Transverse colon (tissue), 4 donors: Measurements from ENCODE around the gene NUP93. TPM values are rescaled to one million over a fixed set of nuclear protein-coding genes. Genes with fewer than 3 reads are reported as not detected.
"Not testable (repeated sequence)": the region's sequence is repeated elsewhere in the genome, so short reads cannot be mapped to it uniquely, and the experiment has no call there.

Experiments
- DNase-seq: peaks from one replicate; pipeline ENCODE4 v3.0.0-alpha.2; 2019
- H3K27ac ChIP-seq, 4 donors: fragments of 200-600 bp; sonication (generic); 2 replicates each; pipeline ENCODE4 v1.5.1; 2016 to 2018; ENCODE audit warnings: inconsistent platforms in 4 of 4
- H3K27me3 ChIP-seq: fragments of 200-600 bp; sonication (generic); 2 replicates; pipeline ENCODE4 v1.5.1; 2017; ENCODE audit warnings: inconsistent platforms
- H3K36me3 ChIP-seq, 4 donors: fragments of 200-600 bp; sonication (generic); 2 replicates each; pipeline ENCODE4 v1.5.1; 2017 to 2019; ENCODE audit warnings: inconsistent platforms in 4 of 4
- H3K4me1 ChIP-seq, 4 donors: fragments of 200-600 bp; sonication (generic); 2 replicates each; pipeline ENCODE4 v1.5.1; 2017 to 2020; ENCODE audit warnings: inconsistent platforms in 4 of 4
- H3K4me3 ChIP-seq, 4 donors: fragments of 200-600 bp; sonication (generic); 1 replicate in 1 of 4; 2 replicates in 3 of 4; pipeline versions ENCODE4 v1.5.1 to v1.6.1; 2017 to 2019; ENCODE audit warnings: inconsistent platforms in 4 of 4
- H3K9me3 ChIP-seq, 2 donors: fragments of 200-600 bp; sonication (generic); 2 replicates each; pipeline ENCODE4 v1.5.1; 2017 to 2019; ENCODE audit warnings: inconsistent platforms in 2 of 2
- CTCF ChIP-seq, 5 experiments: fragments of 200-600 bp in 3 of 5; fragments of 450-650 bp in 2 of 5; sonication (generic) in 3 of 5; IDR thresholded peaks; 1 replicate in 2 of 5; 2 replicates in 3 of 5; pipeline ENCODE4 v1.5.1; 2016 to 2017; ENCODE audit warnings: antibody characterized with exemption in 5 of 5, inconsistent platforms in 3 of 5, mild to moderate bottlenecking in 2 of 5, moderate library complexity in 1 of 5
- EP300 ChIP-seq: sonication (generic); formaldehyde crosslinking; IDR thresholded peaks from one replicate; pipeline ENCODE4 v1.6.1; 2017; ENCODE audit warnings: antibody characterized with exemption, low read depth
- POLR2A ChIP-seq: fragments of 450-650 bp; IDR thresholded peaks from one replicate; pipeline ENCODE4 v1.6.1; 2016; ENCODE audit warnings: antibody characterized with exemption, mild to moderate bottlenecking, moderate library complexity
- POLR2AphosphoS5 ChIP-seq, 3 donors: sonication (generic); formaldehyde crosslinking; IDR thresholded peaks; one replicate each; pipeline ENCODE4 v1.6.1; 2016; ENCODE audit warnings: antibody characterized with exemption in 3 of 3
- whole genome bisulfite sequencing, 2 donors: methylation state at CpG; one replicate each; pipeline ENCODE4 v1.1.5; 2018; ENCODE audit warnings: low coverage in 1 of 2; 5-methylcytosine and 5-hydroxymethylcytosine counted together
- in situ Hi-C, 4 donors: fragments of 200-750 bp; cut with MboI; loops; one replicate each; pipeline versions ENCODE4 v1.15.0 to v1.15.1; 2017; ENCODE audit warnings: low sequenced_read_pairs in 3 of 4, low pct_ligation_motif_present in 1 of 4, low pct_unique_long_range_greater_than_20kb in 1 of 4
- intact Hi-C: fragments of 100-400 bp; cut with DNase I; formaldehyde crosslinking; loops from one replicate; pipeline ENCODE4 v1.15.1; 2023; ENCODE audit warnings: low total_unique reads
- total RNA-seq, 4 donors: library from RNA; depleted of rRNA; stranded (reverse); fragments of >200 nt; gene quantifications; one replicate each; pipeline ENCODE4 v1.1.0, GENCODE V29; 2016

Gene NUP93
- total RNA-seq, 4 donors from 2014 or later = 8.6 to 42.4 (median 20.6) TPM

GRCh38 chr16:56734429-56734828, 4.5 kb downstream of the NUP93 start:
- Histone ChIP-seq H3K4me1 (peaks cover 0 to 14% (median 7%) of the 10 kb centered on the region in 4 donors), H3K27me3 (no peaks in the 10 kb centered on the region), H3K36me3 (no peaks in the 10 kb centered on the region), H3K27ac (no peak overlapping the region), H3K4me3 (no peak overlapping the region), H3K9me3 (no peaks in the 10 kb centered on the region)
- intact Hi-C loops (no loop called here), in situ Hi-C loops (no loop called here)
- TF ChIP-seq EP300 (no peak), POLR2AphosphoS5 (IDR thresholded peaks at IDR 0.05) (no peak), CTCF (IDR thresholded peaks at IDR 0.05) (no peak), POLR2A (no peak)
- 86 to 88% methylated on average over 3 of the region's 3 CpGs for WGBS, 2 donors
- no peak for DNase-seq

GRCh38 chr16:56736476-56736875, 6.5 kb downstream of the NUP93 start:
- Histone ChIP-seq H3K4me3 (no peak overlapping the region), H3K9me3 (no peaks in the 10 kb centered on the region), H3K36me3 (no peaks in the 10 kb centered on the region), H3K4me1 (no peaks in the 10 kb centered on the region), H3K27ac (no peak overlapping the region), H3K27me3 (no peaks in the 10 kb centered on the region)
- intact Hi-C loops (no loop called here), in situ Hi-C loops (no loop called here)
- TF ChIP-seq EP300 = no peak
- no peak for TF ChIP-seq POLR2AphosphoS5 (IDR thresholded peaks at IDR 0.05)
- no peak for TF ChIP-seq POLR2A
- TF ChIP-seq CTCF (IDR thresholded peaks at IDR 0.05) = no peak
- 94 to 100% methylated on average over 3 of the region's 3 CpGs for WGBS, 2 donors
- no peak for DNase-seq

- in situ Hi-C loops (no loop called here), intact Hi-C loops (no loop called here)
- Histone ChIP-seq H3K4me1 (peaks cover 0 to 5% (median 0%) of the 10 kb centered on the region in 4 donors), H3K36me3 (no peaks in the 10 kb centered on the region), H3K4me3 (no peak overlapping the region), H3K27me3 (no peaks in the 10 kb centered on the region), H3K9me3 (no peaks in the 10 kb centered on the region), H3K27ac (no peak overlapping the region)
- DNase-seq = no peak
- TF ChIP-seq POLR2AphosphoS5 (IDR thresholded peaks at IDR 0.05) = no peak
- TF ChIP-seq CTCF (IDR thresholded peaks at IDR 0.05) = no peak
- no peak for TF ChIP-seq POLR2A
- no peak for TF ChIP-seq EP300
- WGBS, 2 donors = 88 to 90% methylated on average over 2 of the region's 2 CpGs
These were observed 7.6 kb downstream of the NUP93 start for GRCh38 chr16:56737539-56737938.

GRCh38 chr16:56738221-56738620, 8.3 kb downstream of the NUP93 start:
- Histone ChIP-seq H3K4me3 (no peak overlapping the region), H3K4me1 (peaks cover 0 to 5% (median 0%) of the 10 kb centered on the region in 4 donors), H3K27me3 (no peaks in the 10 kb centered on the region), H3K9me3 (no peaks in the 10 kb centered on the region), H3K27ac (no peak overlapping the region), H3K36me3 (no peaks in the 10 kb centered on the region)
- TF ChIP-seq POLR2A = no peak
- no peak for TF ChIP-seq EP300
- TF ChIP-seq CTCF (IDR thresholded peaks at IDR 0.05) = no peak
- TF ChIP-seq POLR2AphosphoS5 (IDR thresholded peaks at IDR 0.05) = no peak
- DNase-seq = no peak
- in situ Hi-C loops = no loop called here
- WGBS, 2 donors = 82% methylated on average over 1 of the region's 1 CpG; no CpG with 5 or more reads in 1 of the 2 donors
- intact Hi-C loops = no loop called here

GRCh38 chr16:56739378-56739777, 9.4 kb downstream of the NUP93 start:
- peaks cover 0 to 11% (median 0%) of the 10 kb centered on the region in 4 donors for H3K4me1 ChIP-seq
- H3K27me3 ChIP-seq, intact Hi-C loops, H3K27ac ChIP-seq, in situ Hi-C loops, H3K36me3 ChIP-seq, H3K9me3 ChIP-seq, H3K4me3 ChIP-seq, DNase-seq: not testable (repeated sequence)
- no CpG with 5 or more reads among the region's 38 CpGs for WGBS, 2 donors
